ENCODE measurements around the gene RASL11B. TPM values are rescaled to one million over a fixed set of nuclear protein-coding genes. Genes with fewer than 3 reads are reported as not detected.
A peak's percentile ranks its signal among the peaks of the same experiment; 100 is the strongest.
"Not testable (repeated sequence)": the region's sequence is repeated elsewhere in the genome, so short reads cannot be mapped to it uniquely, and the experiment has no call there.

The RASL11B gene
- total RNA-seq, result 0.50 and 0.67 TPM in 2 replicates

GRCh38 chr4:52861879-52862616 lies at the start of gene RASL11B:
TSS of gene RASL11B (plus strand) at chr4:52862317. CDS start at chr4:52862508, 191 bp downstream.
- Mint-ChIP-seq H3K4me1 (ENCODE audit: low read depth) (peaks cover 5% of the 10 kb centered on the region), H3K27me3 (ENCODE audit: low read depth) (peaks cover 24% of the 10 kb centered on the region), H3K36me3 (ENCODE audit: low read depth) (no peaks in the 10 kb centered on the region), H3K9me3 (peaks cover 13% of the 10 kb centered on the region), H3K4me3 (ENCODE audit: low read depth) (peak within 1 kb of the TSS; percentile 74), H3K27ac (no peak within 1 kb of the TSS)
- intact Hi-C loops (cut with micrococcal nuclease), result loop anchor here (1.0 to 2.0 kb wide), 3 partner anchors 139 to 203 kb away; partner anchors contain the start of gene USP46
- peak; percentile 77 for DNase-seq (ENCODE audit: low spot score)

GRCh38 chr4:52813546-52813945 lies 48.6 kb upstream of the RASL11B start:
- no peak for DNase-seq (ENCODE audit: low spot score)
- intact Hi-C loops (cut with micrococcal nuclease), result no loop called here
- Mint-ChIP-seq H3K4me3 (ENCODE audit: low read depth) (no peak overlapping the region), H3K4me1 (ENCODE audit: low read depth) (no peaks in the 10 kb centered on the region), H3K9me3 (no peaks in the 10 kb centered on the region), H3K36me3 (ENCODE audit: low read depth) (no peaks in the 10 kb centered on the region), H3K27ac (no peak overlapping the region), H3K27me3 (ENCODE audit: low read depth) (no peaks in the 10 kb centered on the region)

GRCh38 chr4:52822583-52822971 lies 39.5 kb upstream of the RASL11B start:
- Mint-ChIP-seq H3K36me3 (ENCODE audit: low read depth) (no peaks in the 10 kb centered on the region), H3K4me3 (ENCODE audit: low read depth) (no peak overlapping the region), H3K4me1 (ENCODE audit: low read depth) (peaks cover 12% of the 10 kb centered on the region), H3K9me3 (peaks cover 9% of the 10 kb centered on the region), H3K27me3 (ENCODE audit: low read depth) (no peaks in the 10 kb centered on the region), H3K27ac (no peak overlapping the region)
- no peak for DNase-seq (ENCODE audit: low spot score)
- intact Hi-C loops (cut with micrococcal nuclease), result no loop called here

- DNase-seq (ENCODE audit: low spot score), result no peak
- Mint-ChIP-seq H3K4me1 (ENCODE audit: low read depth) (peaks cover 12% of the 10 kb centered on the region), H3K4me3 (ENCODE audit: low read depth) (no peak overlapping the region), H3K36me3 (ENCODE audit: low read depth) (no peaks in the 10 kb centered on the region), H3K9me3 (peaks cover 9% of the 10 kb centered on the region), H3K27ac (peak overlapping the region; percentile 75), H3K27me3 (ENCODE audit: low read depth) (no peaks in the 10 kb centered on the region)
- intact Hi-C loops (cut with micrococcal nuclease), result no loop called here
These were observed 39.0 kb upstream of the RASL11B start for GRCh38 chr4:52822972-52823701.

- no peak for DNase-seq (ENCODE audit: low spot score)
- H3K4me3 Mint-ChIP-seq (ENCODE audit: low read depth), result no peak overlapping the region
- H3K36me3 Mint-ChIP-seq (ENCODE audit: low read depth), result no peaks in the 10 kb centered on the region
- peaks cover 12% of the 10 kb centered on the region for H3K4me1 Mint-ChIP-seq (ENCODE audit: low read depth)
- no peaks in the 10 kb centered on the region for H3K27me3 Mint-ChIP-seq (ENCODE audit: low read depth)
- intact Hi-C loops (cut with micrococcal nuclease), result no loop called here
- no peak overlapping the region for H3K27ac Mint-ChIP-seq
- H3K9me3 Mint-ChIP-seq, result peaks cover 9% of the 10 kb centered on the region
These were observed 38.4 kb upstream of the RASL11B start for GRCh38 chr4:52823702-52824092.

- Mint-ChIP-seq H3K4me3 (ENCODE audit: low read depth) (no peak overlapping the region), H3K27ac (no peak overlapping the region), H3K36me3 (ENCODE audit: low read depth) (no peaks in the 10 kb centered on the region), H3K27me3 (ENCODE audit: low read depth) (no peaks in the 10 kb centered on the region), H3K9me3 (peaks cover 9% of the 10 kb centered on the region), H3K4me1 (ENCODE audit: low read depth) (peaks cover 12% of the 10 kb centered on the region)
- intact Hi-C loops (cut with micrococcal nuclease), result no loop called here
- DNase-seq (ENCODE audit: low spot score), result no peak
These were observed 37.9 kb upstream of the RASL11B start for GRCh38 chr4:52824270-52824602.

- no peak overlapping the region for H3K27ac Mint-ChIP-seq
- H3K9me3 Mint-ChIP-seq, result peaks cover 9% of the 10 kb centered on the region
- no peak overlapping the region for H3K4me3 Mint-ChIP-seq (ENCODE audit: low read depth)
- no peaks in the 10 kb centered on the region for H3K27me3 Mint-ChIP-seq (ENCODE audit: low read depth)
- intact Hi-C loops (cut with micrococcal nuclease), result no loop called here
- H3K4me1 Mint-ChIP-seq (ENCODE audit: low read depth), result peaks cover 12% of the 10 kb centered on the region
- H3K36me3 Mint-ChIP-seq (ENCODE audit: low read depth), result no peaks in the 10 kb centered on the region
- DNase-seq (ENCODE audit: low spot score), result no peak
These were observed 37.3 kb upstream of the RASL11B start for GRCh38 chr4:52824603-52825459.

- H3K27ac Mint-ChIP-seq, result no peak overlapping the region
- DNase-seq (ENCODE audit: low spot score), result no peak
- intact Hi-C loops (cut with micrococcal nuclease), result no loop called here
- H3K27me3 Mint-ChIP-seq (ENCODE audit: low read depth), result no peaks in the 10 kb centered on the region
- H3K36me3 Mint-ChIP-seq (ENCODE audit: low read depth), result no peaks in the 10 kb centered on the region
- peaks cover 9% of the 10 kb centered on the region for H3K9me3 Mint-ChIP-seq
- H3K4me3 Mint-ChIP-seq (ENCODE audit: low read depth), result no peak overlapping the region
- peaks cover 12% of the 10 kb centered on the region for H3K4me1 Mint-ChIP-seq (ENCODE audit: low read depth)
These were observed 36.5 kb upstream of the RASL11B start for GRCh38 chr4:52825460-52826090.

GRCh38 chr4:52833941-52834525 lies 28.1 kb upstream of the RASL11B start:
- DNase-seq (ENCODE audit: low spot score), result no peak
- Mint-ChIP-seq H3K27ac (no peak overlapping the region), H3K27me3 (ENCODE audit: low read depth) (peaks cover under 1% of the 10 kb centered on the region), H3K9me3 (no peaks in the 10 kb centered on the region), H3K4me1 (ENCODE audit: low read depth) (no peaks in the 10 kb centered on the region), H3K4me3 (ENCODE audit: low read depth) (no peak overlapping the region), H3K36me3 (ENCODE audit: low read depth) (no peaks in the 10 kb centered on the region)
- intact Hi-C loops (cut with micrococcal nuclease), result no loop called here

- H3K9me3 Mint-ChIP-seq; H3K4me3 Mint-ChIP-seq (ENCODE audit: low read depth); H3K36me3 Mint-ChIP-seq (ENCODE audit: low read depth); intact Hi-C loops (cut with micrococcal nuclease); H3K4me1 Mint-ChIP-seq (ENCODE audit: low read depth); H3K27ac Mint-ChIP-seq; H3K27me3 Mint-ChIP-seq (ENCODE audit: low read depth); DNase-seq (ENCODE audit: low spot score): not testable (repeated sequence)
These were observed 27.3 kb upstream of the RASL11B start for GRCh38 chr4:52834641-52835456.

GRCh38 chr4:52836120-52836519 lies 26.0 kb upstream of the RASL11B start:
- Mint-ChIP-seq H3K27me3 (ENCODE audit: low read depth) (peaks cover 5% of the 10 kb centered on the region), H3K4me3 (ENCODE audit: low read depth) (no peak overlapping the region), H3K4me1 (ENCODE audit: low read depth) (no peaks in the 10 kb centered on the region), H3K9me3 (no peaks in the 10 kb centered on the region), H3K36me3 (ENCODE audit: low read depth) (no peaks in the 10 kb centered on the region), H3K27ac (no peak overlapping the region)
- intact Hi-C loops (cut with micrococcal nuclease), result no loop called here
- DNase-seq (ENCODE audit: low spot score), result no peak
